ENCODE measurements around the gene FAM151B.
"Not testable (repeated sequence)": the region's sequence is repeated elsewhere in the genome, so short reads cannot be mapped to it uniquely, and the experiment has no call there.

The FAM151B gene

GRCh38 chr5:80577707-80578106, 89.8 kb downstream of the FAM151B start:
- Histone ChIP-seq H4K20me1 (ENCODE audit: low read depth, low read length) (no peaks in the 10 kb centered on the region), H3K27me3 (ENCODE audit: low read length) (no peaks in the 10 kb centered on the region), H3K4me3 (ENCODE audit: insufficient read depth, low read length, poor library complexity, severe bottlenecking) (no peak overlapping the region), H3K4me2 (ENCODE audit: low read depth, low read length, poor library complexity, severe bottlenecking) (no peak overlapping the region), H3K27ac (ENCODE audit: low read depth, low read length) (no peak overlapping the region), H3K9me3 (ENCODE audit: insufficient read depth, low read length) (no peaks in the 10 kb centered on the region), H3K9me2 (replicated peaks; ENCODE audit: insufficient read depth, low read length) (no peaks in the 10 kb centered on the region), H3K79me2 (ENCODE audit: insufficient read depth, low read length) (no peaks in the 10 kb centered on the region), H3K36me3 (ENCODE audit: low read length) (no peaks in the 10 kb centered on the region), H3F3A (ENCODE audit: insufficient read depth) (no peaks in the 10 kb centered on the region), H2AFZ (ENCODE audit: low read depth, low read length, severe bottlenecking) (no peak overlapping the region), H3K9ac (ENCODE audit: low read length) (no peak overlapping the region)
- TF ChIP-seq EZH2phosphoT487 (conservative IDR thresholded peaks at IDR 0.05; ENCODE audit: low read length) (no peak), CTCF (IDR thresholded peaks at IDR 0.05; ENCODE audit: insufficient read depth, low read length, poor library complexity, severe bottlenecking) (no peak)

GRCh38 chr5:80579050-80579449, 91.2 kb downstream of the FAM151B start:
- Histone ChIP-seq H3K9me3 (ENCODE audit: insufficient read depth, low read length) (no peaks in the 10 kb centered on the region), H3K79me2 (ENCODE audit: insufficient read depth, low read length) (no peaks in the 10 kb centered on the region), H3K9ac (ENCODE audit: low read length) (no peak overlapping the region), H3F3A (ENCODE audit: insufficient read depth) (no peaks in the 10 kb centered on the region), H4K20me1 (ENCODE audit: low read depth, low read length) (no peaks in the 10 kb centered on the region), H3K4me3 (ENCODE audit: insufficient read depth, low read length, poor library complexity, severe bottlenecking) (no peak overlapping the region), H3K27ac (ENCODE audit: low read depth, low read length) (no peak overlapping the region), H3K9me2 (replicated peaks; ENCODE audit: insufficient read depth, low read length) (no peaks in the 10 kb centered on the region), H3K36me3 (ENCODE audit: low read length) (no peaks in the 10 kb centered on the region), H2AFZ (ENCODE audit: low read depth, low read length, severe bottlenecking) (no peak overlapping the region), H3K27me3 (ENCODE audit: low read length) (no peaks in the 10 kb centered on the region), H3K4me2 (ENCODE audit: low read depth, low read length, poor library complexity, severe bottlenecking) (no peak overlapping the region)
- TF ChIP-seq CTCF (IDR thresholded peaks at IDR 0.05; ENCODE audit: insufficient read depth, low read length, poor library complexity, severe bottlenecking): no peak
- no peak for TF ChIP-seq EZH2phosphoT487 (conservative IDR thresholded peaks at IDR 0.05; ENCODE audit: low read length)

- H3K79me2 ChIP-seq (ENCODE audit: insufficient read depth, low read length); H3K4me2 ChIP-seq (ENCODE audit: low read depth, low read length, poor library complexity, severe bottlenecking); H3K27ac ChIP-seq (ENCODE audit: low read depth, low read length); H4K20me1 ChIP-seq (ENCODE audit: low read depth, low read length); H3K27me3 ChIP-seq (ENCODE audit: low read length); H3K4me3 ChIP-seq (ENCODE audit: insufficient read depth, low read length, poor library complexity, severe bottlenecking); H3K9ac ChIP-seq (ENCODE audit: low read length); H3K36me3 ChIP-seq (ENCODE audit: low read length); H3K9me2 ChIP-seq (replicated peaks; ENCODE audit: insufficient read depth, low read length); H2AFZ ChIP-seq (ENCODE audit: low read depth, low read length, severe bottlenecking); H3F3A ChIP-seq (ENCODE audit: insufficient read depth); H3K9me3 ChIP-seq (ENCODE audit: insufficient read depth, low read length): not testable (repeated sequence)
These were observed 92.4 kb downstream of the FAM151B start for GRCh38 chr5:80580291-80580690.

GRCh38 chr5:80584770-80585169, 96.9 kb downstream of the FAM151B start:
- Histone ChIP-seq H4K20me1 (ENCODE audit: low read depth, low read length) (no peaks in the 10 kb centered on the region), H3K36me3 (ENCODE audit: low read length) (no peaks in the 10 kb centered on the region), H3K4me3 (ENCODE audit: insufficient read depth, low read length, poor library complexity, severe bottlenecking) (no peak overlapping the region), H3K4me2 (ENCODE audit: low read depth, low read length, poor library complexity, severe bottlenecking) (no peak overlapping the region), H3K27me3 (ENCODE audit: low read length) (no peaks in the 10 kb centered on the region), H3K9ac (ENCODE audit: low read length) (no peak overlapping the region), H3K9me3 (ENCODE audit: insufficient read depth, low read length) (no peaks in the 10 kb centered on the region), H3K9me2 (replicated peaks; ENCODE audit: insufficient read depth, low read length) (no peaks in the 10 kb centered on the region), H2AFZ (ENCODE audit: low read depth, low read length, severe bottlenecking) (no peak overlapping the region), H3K27ac (ENCODE audit: low read depth, low read length) (no peak overlapping the region), H3F3A (ENCODE audit: insufficient read depth) (no peaks in the 10 kb centered on the region), H3K79me2 (ENCODE audit: insufficient read depth, low read length) (no peaks in the 10 kb centered on the region)
- TF ChIP-seq EZH2phosphoT487 (conservative IDR thresholded peaks at IDR 0.05; ENCODE audit: low read length) (no peak), CTCF (IDR thresholded peaks at IDR 0.05; ENCODE audit: insufficient read depth, low read length, poor library complexity, severe bottlenecking) (no peak)

All from SU-DHL-6 (cell line).